Measurements from ENCODE around the gene ERN1.
"Not testable (repeated sequence)": the region's sequence is repeated elsewhere in the genome, so short reads cannot be mapped to it uniquely, and the experiment has no call there.

Gene ERN1

GRCh38 chr17:64015447-64015846 lies 114.5 kb downstream of the ERN1 start:
- no peak for TF ChIP-seq CTCF (IDR thresholded peaks at IDR 0.05; ENCODE audit: low read depth, low read length, missing control alignments)
- no peak overlapping the region for H3K4me3 ChIP-seq (ENCODE audit: low read depth, low read length)
- no peak for DNase-seq (ENCODE audit: low read depth)

GRCh38 chr17:64009571-64010402 lies 120.2 kb downstream of the ERN1 start:
- no peak for TF ChIP-seq CTCF (IDR thresholded peaks at IDR 0.05; ENCODE audit: low read depth, low read length, missing control alignments)
- no peak for DNase-seq (ENCODE audit: low read depth)

GRCh38 chr17:64008830-64009229 lies 121.1 kb downstream of the ERN1 start:
- DNase-seq (ENCODE audit: low read depth), result no peak
- no peak overlapping the region for H3K4me3 ChIP-seq (ENCODE audit: low read depth, low read length)
- TF ChIP-seq CTCF (IDR thresholded peaks at IDR 0.05; ENCODE audit: low read depth, low read length, missing control alignments), result no peak

More at GRCh38 chr17:64009571-64010402, 120.2 kb downstream of the ERN1 start:
- no peak overlapping the region for H3K4me3 ChIP-seq (ENCODE audit: low read depth, low read length)

- no peak for DNase-seq (ENCODE audit: low read depth)
- TF ChIP-seq CTCF (IDR thresholded peaks at IDR 0.05; ENCODE audit: low read depth, low read length, missing control alignments), result no peak
- no peak overlapping the region for H3K4me3 ChIP-seq (ENCODE audit: low read depth, low read length)
Measured at GRCh38 chr17:64008346-64008745, 121.6 kb downstream of the ERN1 start.

- no peak overlapping the region for H3K4me3 ChIP-seq (ENCODE audit: low read depth, low read length)
- TF ChIP-seq CTCF (IDR thresholded peaks at IDR 0.05; ENCODE audit: low read depth, low read length, missing control alignments), result no peak
- DNase-seq (ENCODE audit: low read depth), result no peak
Measured at GRCh38 chr17:64007838-64008282, 122.1 kb downstream of the ERN1 start.

- H3K4me3 ChIP-seq (ENCODE audit: low read depth, low read length); DNase-seq (ENCODE audit: low read depth): not testable (repeated sequence)
Measured at GRCh38 chr17:64007089-64007837, 122.7 kb downstream of the ERN1 start.

- no peak overlapping the region for H3K4me3 ChIP-seq (ENCODE audit: low read depth, low read length)
- DNase-seq (ENCODE audit: low read depth), result no peak
- no peak for TF ChIP-seq CTCF (IDR thresholded peaks at IDR 0.05; ENCODE audit: low read depth, low read length, missing control alignments)
Measured at GRCh38 chr17:64006361-64007088, 123.4 kb downstream of the ERN1 start.

Measured in GM12864 (cell line).